ENCODE measurements around the gene EDEM2.

The EDEM2 gene

DNA sequence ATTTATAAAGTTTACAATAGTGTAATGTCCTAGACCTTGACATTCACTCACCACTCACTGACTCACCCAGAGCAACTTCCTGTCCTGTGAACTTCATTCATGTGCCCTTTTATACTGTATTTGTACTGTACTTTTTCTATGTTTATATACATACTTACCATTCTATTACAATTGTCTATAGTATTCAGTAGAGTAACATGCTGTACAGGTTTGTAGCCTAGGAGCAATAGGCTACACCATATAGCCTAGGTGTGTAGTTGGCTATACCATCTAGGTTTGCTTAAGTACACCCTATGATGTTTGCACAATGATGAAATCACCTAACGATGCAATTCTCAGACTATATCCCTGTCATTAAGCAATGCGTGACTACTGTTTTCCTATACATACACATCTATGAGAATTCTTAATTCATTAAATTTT is 17.5 kb downstream of the EDEM2 start:
- Histone ChIP-seq H3K9ac (no peak overlapping the region), H3K27me3 (ENCODE audit: insufficient read depth, low read depth) (no peaks in the 10 kb centered on the region), H3K4me1 (ENCODE audit: low read depth, poor library complexity, severe bottlenecking) (no peaks in the 10 kb centered on the region), H3K4me2 (no peak overlapping the region), H2AFZ (ENCODE audit: low read depth) (no peak overlapping the region), H3K27ac (no peak overlapping the region), H4K20me1 (ENCODE audit: insufficient read depth) (no peaks in the 10 kb centered on the region), H3K36me3 (ENCODE audit: insufficient read depth) (peaks cover 4% of the 10 kb centered on the region; the same call in 1 of the 2 replicates), H3K79me2 (ENCODE audit: insufficient read depth, low read depth) (no peaks in the 10 kb centered on the region), H3K4me3 (IDR thresholded peaks at IDR 0.05; ENCODE audit: insufficient read depth, low read depth, low read length) (no peak overlapping the region)
- TF ChIP-seq, protein P1, sequence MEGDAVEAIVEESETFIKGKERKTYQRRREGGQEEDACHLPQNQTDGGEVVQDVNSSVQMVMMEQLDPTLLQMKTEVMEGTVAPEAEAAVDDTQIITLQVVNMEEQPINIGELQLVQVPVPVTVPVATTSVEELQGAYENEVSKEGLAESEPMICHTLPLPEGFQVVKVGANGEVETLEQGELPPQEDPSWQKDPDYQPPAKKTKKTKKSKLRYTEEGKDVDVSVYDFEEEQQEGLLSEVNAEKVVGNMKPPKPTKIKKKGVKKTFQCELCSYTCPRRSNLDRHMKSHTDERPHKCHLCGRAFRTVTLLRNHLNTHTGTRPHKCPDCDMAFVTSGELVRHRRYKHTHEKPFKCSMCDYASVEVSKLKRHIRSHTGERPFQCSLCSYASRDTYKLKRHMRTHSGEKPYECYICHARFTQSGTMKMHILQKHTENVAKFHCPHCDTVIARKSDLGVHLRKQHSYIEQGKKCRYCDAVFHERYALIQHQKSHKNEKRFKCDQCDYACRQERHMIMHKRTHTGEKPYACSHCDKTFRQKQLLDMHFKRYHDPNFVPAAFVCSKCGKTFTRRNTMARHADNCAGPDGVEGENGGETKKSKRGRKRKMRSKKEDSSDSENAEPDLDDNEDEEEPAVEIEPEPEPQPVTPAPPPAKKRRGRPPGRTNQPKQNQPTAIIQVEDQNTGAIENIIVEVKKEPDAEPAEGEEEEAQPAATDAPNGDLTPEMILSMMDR (conservative IDR thresholded peaks at IDR 0.05; ENCODE audit: low read depth, low read length): no peak

DNA sequence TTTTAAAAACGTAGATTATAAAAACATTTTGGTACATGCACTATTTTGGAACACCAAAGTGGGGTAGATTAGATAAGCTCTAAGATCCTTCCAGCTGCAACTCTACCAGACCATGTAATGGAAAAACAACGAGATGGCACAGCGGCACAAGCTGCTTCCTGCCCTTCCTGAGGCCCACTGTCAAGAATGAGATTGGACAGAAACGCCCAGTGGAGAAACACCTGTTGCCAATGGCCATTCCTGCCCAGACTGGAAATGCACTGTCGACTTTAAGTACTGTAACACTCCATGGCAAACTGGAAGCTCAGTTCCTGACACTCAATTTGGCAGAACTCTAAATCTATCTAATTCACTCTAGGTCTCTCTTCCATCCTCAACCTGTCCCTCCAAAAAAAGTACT is 21.4 kb downstream of the EDEM2 start:
- TF ChIP-seq, protein P1 (conservative IDR thresholded peaks at IDR 0.05; ENCODE audit: low read depth, low read length): no peak
- no peaks in the 10 kb centered on the region for H3K79me2 ChIP-seq (ENCODE audit: insufficient read depth, low read depth)
- H3K27me3 ChIP-seq (ENCODE audit: insufficient read depth, low read depth): no peaks in the 10 kb centered on the region
- no peak overlapping the region for H3K9ac ChIP-seq
- peaks cover 6% of the 10 kb centered on the region; the same call in 1 of the 2 replicates for H3K36me3 ChIP-seq (ENCODE audit: insufficient read depth)
- no peak overlapping the region for H3K27ac ChIP-seq
- no peak overlapping the region for H3K4me2 ChIP-seq
- no peak overlapping the region for H2AFZ ChIP-seq (ENCODE audit: low read depth)
- H4K20me1 ChIP-seq (ENCODE audit: insufficient read depth): no peaks in the 10 kb centered on the region
- no peaks in the 10 kb centered on the region for H3K4me1 ChIP-seq (ENCODE audit: low read depth, poor library complexity, severe bottlenecking)
- no peak overlapping the region for H3K4me3 ChIP-seq (IDR thresholded peaks at IDR 0.05; ENCODE audit: insufficient read depth, low read depth, low read length)

DNA sequence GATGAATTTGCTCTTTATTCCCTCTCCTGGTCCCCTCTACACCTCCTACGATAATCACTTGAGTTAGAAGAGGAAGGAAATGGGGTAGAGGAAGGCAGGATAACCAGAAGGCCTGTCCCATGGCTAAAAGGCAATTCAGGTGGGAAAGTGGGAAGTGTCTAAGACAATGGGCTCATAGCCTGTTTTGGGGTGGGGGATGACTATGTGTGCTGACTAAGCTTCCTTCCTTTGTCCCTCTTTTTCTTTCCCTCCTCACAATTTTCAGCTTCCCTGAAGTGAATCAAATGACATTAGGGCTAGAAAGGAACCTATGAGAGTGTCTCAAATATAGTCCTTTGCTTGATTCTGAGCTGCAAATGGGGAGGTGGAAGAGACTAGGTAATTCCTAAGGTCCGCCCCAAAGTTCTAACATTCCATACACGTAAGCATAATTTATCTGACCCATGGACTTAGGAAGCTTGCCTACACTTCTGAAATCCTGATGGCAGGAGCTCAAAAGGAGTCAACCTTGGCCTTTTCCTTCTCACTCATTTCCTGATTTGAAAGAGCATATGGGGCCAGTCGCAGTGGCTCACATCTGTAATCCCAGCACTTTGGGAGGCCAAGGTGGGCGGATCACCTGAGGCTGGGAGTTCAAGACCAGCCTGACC is 24.3 kb downstream of the EDEM2 start:
- Histone ChIP-seq H3K4me3 (IDR thresholded peaks at IDR 0.05; ENCODE audit: insufficient read depth, low read depth, low read length) (no peak overlapping the region), H3K27ac (no peak overlapping the region), H3K27me3 (ENCODE audit: insufficient read depth, low read depth) (no peaks in the 10 kb centered on the region), H3K79me2 (ENCODE audit: insufficient read depth, low read depth) (no peaks in the 10 kb centered on the region), H3K4me2 (no peak overlapping the region), H3K36me3 (ENCODE audit: insufficient read depth) (peaks cover 6% of the 10 kb centered on the region; the same call in 1 of the 2 replicates), H4K20me1 (ENCODE audit: insufficient read depth) (no peaks in the 10 kb centered on the region), H3K9ac (no peak overlapping the region), H2AFZ (ENCODE audit: low read depth) (no peak overlapping the region), H3K4me1 (ENCODE audit: low read depth, poor library complexity, severe bottlenecking) (no peaks in the 10 kb centered on the region)
- TF ChIP-seq, protein P1 (conservative IDR thresholded peaks at IDR 0.05; ENCODE audit: low read depth, low read length): no peak

DNA sequence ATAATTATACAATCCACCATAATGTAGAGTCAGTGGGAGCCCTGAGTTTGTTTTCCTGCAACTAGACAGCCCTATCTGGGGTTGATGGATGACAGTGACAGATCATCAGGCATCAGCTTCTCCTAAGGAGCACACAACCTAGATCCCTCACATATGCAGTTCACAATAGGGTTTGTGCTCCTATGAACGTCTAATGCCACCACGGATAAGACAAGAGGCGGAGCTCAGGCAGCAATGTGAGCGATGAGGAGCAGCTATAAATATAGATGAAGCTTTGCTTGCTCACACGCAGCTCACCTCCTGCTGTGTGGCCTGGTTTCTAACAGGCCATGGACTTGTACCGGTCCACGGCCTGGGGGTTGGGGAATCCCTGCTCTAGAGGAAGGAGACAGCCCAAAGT is 25.9 kb downstream of the EDEM2 start:
- Histone ChIP-seq H2AFZ (ENCODE audit: low read depth) (no peak overlapping the region), H3K9ac (no peak overlapping the region), H3K4me2 (no peak overlapping the region), H3K27ac (no peak overlapping the region), H3K27me3 (ENCODE audit: insufficient read depth, low read depth) (no peaks in the 10 kb centered on the region), H3K4me1 (ENCODE audit: low read depth, poor library complexity, severe bottlenecking) (no peaks in the 10 kb centered on the region), H3K36me3 (ENCODE audit: insufficient read depth) (peaks cover 6% of the 10 kb centered on the region; the same call in 1 of the 2 replicates), H4K20me1 (ENCODE audit: insufficient read depth) (no peaks in the 10 kb centered on the region), H3K79me2 (ENCODE audit: insufficient read depth, low read depth) (no peaks in the 10 kb centered on the region), H3K4me3 (IDR thresholded peaks at IDR 0.05; ENCODE audit: insufficient read depth, low read depth, low read length) (no peak overlapping the region)
- TF ChIP-seq, protein P1 (conservative IDR thresholded peaks at IDR 0.05; ENCODE audit: low read depth, low read length): no peak
